B cell (primary cell): ENCODE results near the gene ARHGAP31.

Source experiments
- CTCF ChIP-seq: fragments of 200-600 bp; IDR thresholded peaks from one replicate; pipeline ENCODE4 v1.8.0; 2022; ENCODE audit warnings: antibody characterized with exemption, mild to moderate bottlenecking
- EZH2 ChIP-seq: IDR thresholded peaks from 2 replicates; pipeline ENCODE4 v1.6.1; 2012; ENCODE audit warnings: borderline replicate concordance, low read depth, mild to moderate bottlenecking, moderate library complexity, low read length; ENCODE audit not compliant: insufficient read depth, poor library complexity, severe bottlenecking

GRCh38 chr3:119364401-119364800 lies 70.2 kb downstream of the ARHGAP31 start:
- TF ChIP-seq CTCF (no peak), EZH2 (no peak)
